ENCODE measurements around the gene CLDN3. TPM values are rescaled to one million over a fixed set of nuclear protein-coding genes. Genes with fewer than 3 reads are reported as not detected.

CLDN3 gene
- total RNA-seq, 1 experiment from 2014 or later, result 51.6 TPM

DNA sequence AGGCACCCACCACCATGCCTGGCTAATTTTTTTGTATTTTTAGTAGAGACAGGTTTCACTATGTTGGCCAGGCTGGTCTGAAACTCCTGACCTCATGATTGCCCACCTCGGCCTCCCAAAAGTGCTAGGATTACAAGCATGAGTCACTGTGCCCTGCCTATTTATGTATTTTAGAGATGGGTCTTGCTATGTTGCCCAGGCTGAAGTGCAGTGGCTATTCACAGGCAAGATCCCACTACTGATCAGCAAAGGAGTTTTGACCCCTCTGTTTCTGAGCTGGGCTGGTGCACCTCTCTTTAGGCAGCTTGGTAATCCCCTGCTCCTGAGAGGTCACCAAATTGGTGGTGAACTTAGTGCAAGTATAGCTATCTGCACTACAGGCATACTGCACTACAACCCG lies 37.7 kb downstream of the CLDN3 start:
- ChIA-PET POLR2A (ENCODE audit: unreplicated experiment) (no interaction called here), CTCF (interaction anchor here (0.6 to 0.7 kb wide), 2 partner anchors 226 to 267 kb away, joined by 3 to 5 read pairs; no protein-coding TSS in a partner anchor)
- DNase-seq (no peak), ATAC-seq (no peak)
- no TSS peak for BruUV-seq (replicated peaks)
- Histone ChIP-seq H3K9ac (ENCODE audit: low read length) (no peak overlapping the region), H3K4me2 (ENCODE audit: low read length) (no peak overlapping the region), H3K4me1 (ENCODE audit: insufficient read depth, low read length) (peaks cover 9% of the 10 kb centered on the region), H3K27ac (ENCODE audit: low read length) (no peak overlapping the region), H3K36me3 (ENCODE audit: low read depth, low read length) (peaks cover 6% of the 10 kb centered on the region; the same call in 1 of the 2 replicates), H3K9me3 (ENCODE audit: low read length) (no peaks in the 10 kb centered on the region), H3F3A (ENCODE audit: low read length, unreplicated experiment) (no peaks in the 10 kb centered on the region), H3K79me2 (ENCODE audit: low read length) (peaks cover 5% of the 10 kb centered on the region), H4K20me1 (ENCODE audit: low read length) (peaks cover 4% of the 10 kb centered on the region; the same call in 1 of the 2 replicates), H3K4me3 (ENCODE audit: low read length) (no peak overlapping the region), H2AFZ (ENCODE audit: low read length) (no peak overlapping the region), H3K9me2 (replicated peaks; ENCODE audit: low read length) (no peaks in the 10 kb centered on the region), H3K27me3 (ENCODE audit: low read length) (no peaks in the 10 kb centered on the region)
- intact Hi-C loops (cut with micrococcal nuclease), result no loop called here
- no peak for TF ChIP-seq EZH2 (IDR thresholded peaks at IDR 0.05; ENCODE audit: low read length, unreplicated experiment)
- TF ChIP-seq EZH2phosphoT487 (IDR thresholded peaks at IDR 0.05; ENCODE audit: borderline replicate concordance, low read length), result no peak
- TF ChIP-seq CTCF (conservative IDR thresholded peaks at IDR 0.05; ENCODE audit: low read depth, low read length), result no peak

DNA sequence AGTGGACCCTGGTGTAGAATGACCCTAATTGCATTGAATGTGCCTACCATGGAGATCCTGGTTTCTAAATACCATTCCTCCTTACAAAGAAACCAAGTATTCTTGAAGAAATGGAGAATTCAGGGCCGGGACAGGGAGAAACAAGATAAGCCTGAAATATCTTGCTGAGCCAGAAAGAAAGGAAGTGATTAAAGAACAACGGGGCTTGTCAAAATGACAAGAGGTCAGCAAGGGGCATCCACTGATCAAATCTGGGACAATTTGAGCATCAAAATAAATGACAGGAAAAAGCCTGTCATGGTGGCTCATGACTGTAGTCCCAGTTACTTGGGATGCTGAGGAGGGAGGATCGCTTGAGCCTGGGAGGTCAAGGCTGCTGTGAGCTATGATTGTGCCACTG lies 39.6 kb downstream of the CLDN3 start:
- no peak for ATAC-seq
- no peak overlapping the region for H3K27ac ChIP-seq (ENCODE audit: low read length)
- no peaks in the 10 kb centered on the region for H3K36me3 ChIP-seq (ENCODE audit: low read depth, low read length)
- peaks cover 6% of the 10 kb centered on the region; the same call in 1 of the 2 replicates for H3K4me1 ChIP-seq (ENCODE audit: insufficient read depth, low read length)
- ChIA-PET POLR2A (ENCODE audit: unreplicated experiment) (no interaction called here), CTCF (no interaction called here)
- TF ChIP-seq EZH2 (IDR thresholded peaks at IDR 0.05; ENCODE audit: low read length, unreplicated experiment), result no peak
- no peak for TF ChIP-seq EZH2phosphoT487 (IDR thresholded peaks at IDR 0.05; ENCODE audit: borderline replicate concordance, low read length)
- no peak for TF ChIP-seq CTCF (conservative IDR thresholded peaks at IDR 0.05; ENCODE audit: low read depth, low read length)
- H3K9ac ChIP-seq (ENCODE audit: low read length), result no peak overlapping the region
- H3K4me3 ChIP-seq (ENCODE audit: low read length), result no peak overlapping the region
- H3K79me2 ChIP-seq (ENCODE audit: low read length), result no peaks in the 10 kb centered on the region
- intact Hi-C loops (cut with micrococcal nuclease), result no loop called here
- DNase-seq, result no peak
- H3K4me2 ChIP-seq (ENCODE audit: low read length), result no peak overlapping the region
- H4K20me1 ChIP-seq (ENCODE audit: low read length), result no peaks in the 10 kb centered on the region
- no peaks in the 10 kb centered on the region for H3F3A ChIP-seq (ENCODE audit: low read length, unreplicated experiment)
- H2AFZ ChIP-seq (ENCODE audit: low read length), result no peak overlapping the region
- no TSS peak for BruUV-seq (replicated peaks)
- no peaks in the 10 kb centered on the region for H3K9me3 ChIP-seq (ENCODE audit: low read length)
- H3K27me3 ChIP-seq (ENCODE audit: low read length), result no peaks in the 10 kb centered on the region
- no peaks in the 10 kb centered on the region for H3K9me2 ChIP-seq (replicated peaks; ENCODE audit: low read length)

DNA sequence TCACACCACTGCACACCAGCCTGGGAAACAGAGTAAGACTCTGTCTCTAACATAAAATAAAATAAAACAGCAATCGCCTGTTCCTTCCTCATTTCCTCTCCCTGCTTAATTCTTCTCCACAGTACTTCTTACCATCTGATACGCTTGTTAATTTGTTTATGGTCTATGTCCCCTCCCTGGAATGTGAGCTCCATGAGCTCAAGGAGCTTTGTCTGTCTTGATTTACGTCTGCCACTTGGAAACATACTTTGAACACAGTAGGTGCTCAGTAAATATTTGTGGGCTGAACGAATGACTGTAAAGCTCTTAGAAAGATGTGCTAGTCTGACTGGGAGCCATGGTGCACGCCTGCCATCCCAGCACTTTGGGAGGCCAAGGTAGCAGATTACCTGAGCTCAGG lies 41.5 kb downstream of the CLDN3 start:
- H3K36me3 ChIP-seq (ENCODE audit: low read depth, low read length), result no peaks in the 10 kb centered on the region
- H3K4me3 ChIP-seq (ENCODE audit: low read length), result no peak overlapping the region
- TF ChIP-seq EZH2 (IDR thresholded peaks at IDR 0.05; ENCODE audit: low read length, unreplicated experiment), result no peak
- TF ChIP-seq CTCF (conservative IDR thresholded peaks at IDR 0.05; ENCODE audit: low read depth, low read length), result no peak
- TF ChIP-seq EZH2phosphoT487 (IDR thresholded peaks at IDR 0.05; ENCODE audit: borderline replicate concordance, low read length), result no peak
- no peaks in the 10 kb centered on the region for H4K20me1 ChIP-seq (ENCODE audit: low read length)
- no peak overlapping the region for H3K4me2 ChIP-seq (ENCODE audit: low read length)
- no peaks in the 10 kb centered on the region for H3K9me3 ChIP-seq (ENCODE audit: low read length)
- ATAC-seq, result no peak
- no peaks in the 10 kb centered on the region for H3K4me1 ChIP-seq (ENCODE audit: insufficient read depth, low read length)
- no TSS peak for BruUV-seq (replicated peaks)
- H3K79me2 ChIP-seq (ENCODE audit: low read length), result no peaks in the 10 kb centered on the region
- H3K9ac ChIP-seq (ENCODE audit: low read length), result no peak overlapping the region
- no peak overlapping the region for H2AFZ ChIP-seq (ENCODE audit: low read length)
- DNase-seq, result no peak
- ChIA-PET POLR2A (ENCODE audit: unreplicated experiment) (interaction anchor here (0.6 kb wide), 1 partner anchor 122 kb away, joined by 3 read pairs; no protein-coding TSS in a partner anchor), CTCF (interaction anchor here (0.8 kb wide), 1 partner anchor 122 kb away, joined by 5 read pairs; no protein-coding TSS in a partner anchor)
- no peaks in the 10 kb centered on the region for H3F3A ChIP-seq (ENCODE audit: low read length, unreplicated experiment)
- H3K27ac ChIP-seq (ENCODE audit: low read length), result no peak overlapping the region
- H3K27me3 ChIP-seq (ENCODE audit: low read length), result no peaks in the 10 kb centered on the region
- intact Hi-C loops (cut with micrococcal nuclease), result no loop called here
- H3K9me2 ChIP-seq (replicated peaks; ENCODE audit: low read length), result no peaks in the 10 kb centered on the region
